ENCODE measurements around the gene MRPL54. TPM values are rescaled to one million over a fixed set of nuclear protein-coding genes. Genes with fewer than 3 reads are reported as not detected.

MRPL54 gene
- total RNA-seq, 1 donor from 2014 or later = 41.7 TPM

GRCh38 chr19:3745363-3746045, 17.0 kb upstream of the MRPL54 start:
- H3K4me1 Mint-ChIP-seq = no peaks in the 10 kb centered on the region
- no peak for TF ChIP-seq CTCF (conservative IDR thresholded peaks at IDR 0.05)
- no peaks in the 10 kb centered on the region for H3K36me3 Mint-ChIP-seq (ENCODE audit: low read depth)
- no peaks in the 10 kb centered on the region for H3K9me3 Mint-ChIP-seq
- no peaks in the 10 kb centered on the region for H3K27me3 Mint-ChIP-seq (ENCODE audit: low read depth)
- H3K4me3 Mint-ChIP-seq = no peak overlapping the region
- no peak overlapping the region for H3K27ac Mint-ChIP-seq (ENCODE audit: unreplicated experiment)
- DNase-seq (ENCODE audit: low read depth, low spot score) = no peak

- Mint-ChIP-seq H3K36me3 (ENCODE audit: low read depth) (no peaks in the 10 kb centered on the region), H3K9me3 (no peaks in the 10 kb centered on the region), H3K27me3 (ENCODE audit: low read depth) (no peaks in the 10 kb centered on the region), H3K4me3 (no peak overlapping the region), H3K27ac (ENCODE audit: unreplicated experiment) (peak overlapping the region; percentile 35), H3K4me1 (no peaks in the 10 kb centered on the region)
- TF ChIP-seq CTCF (conservative IDR thresholded peaks at IDR 0.05) = no peak
- DNase-seq (ENCODE audit: low read depth, low spot score) = no peak
Observed at GRCh38 chr19:3746371-3747056, 16.0 kb upstream of the MRPL54 start.

- Mint-ChIP-seq H3K27ac (ENCODE audit: unreplicated experiment) (no peak overlapping the region), H3K9me3 (no peaks in the 10 kb centered on the region), H3K27me3 (ENCODE audit: low read depth) (no peaks in the 10 kb centered on the region), H3K36me3 (ENCODE audit: low read depth) (no peaks in the 10 kb centered on the region), H3K4me3 (no peak overlapping the region), H3K4me1 (no peaks in the 10 kb centered on the region)
- TF ChIP-seq CTCF (conservative IDR thresholded peaks at IDR 0.05) = no peak
- DNase-seq (ENCODE audit: low read depth, low spot score) = no peak
Observed at GRCh38 chr19:3748965-3749364, 13.5 kb upstream of the MRPL54 start.

GRCh38 chr19:3750211-3750610, 12.3 kb upstream of the MRPL54 start:
- TF ChIP-seq CTCF (conservative IDR thresholded peaks at IDR 0.05) = no peak
- DNase-seq (ENCODE audit: low read depth, low spot score) = no peak
- H3K4me3 Mint-ChIP-seq = no peak overlapping the region

GRCh38 chr19:3751236-3751635, 11.2 kb upstream of the MRPL54 start:
- DNase-seq (ENCODE audit: low read depth, low spot score) = no peak
- Mint-ChIP-seq H3K9me3 (no peaks in the 10 kb centered on the region), H3K36me3 (ENCODE audit: low read depth) (peaks cover 2% of the 10 kb centered on the region), H3K27ac (ENCODE audit: unreplicated experiment) (no peak overlapping the region), H3K4me3 (no peak overlapping the region), H3K4me1 (no peaks in the 10 kb centered on the region), H3K27me3 (ENCODE audit: low read depth) (no peaks in the 10 kb centered on the region)
- TF ChIP-seq CTCF (conservative IDR thresholded peaks at IDR 0.05) = no peak

More at GRCh38 chr19:3750211-3750610, 12.3 kb upstream of the MRPL54 start:
- peaks cover 2% of the 10 kb centered on the region for H3K36me3 Mint-ChIP-seq (ENCODE audit: low read depth)
- no peaks in the 10 kb centered on the region for H3K27me3 Mint-ChIP-seq (ENCODE audit: low read depth)
- no peaks in the 10 kb centered on the region for H3K9me3 Mint-ChIP-seq
- no peaks in the 10 kb centered on the region for H3K4me1 Mint-ChIP-seq
- peak overlapping the region; percentile 62 for H3K27ac Mint-ChIP-seq (ENCODE audit: unreplicated experiment)

All from neural crest cell (in vitro differentiated cells).